Measurements from ENCODE around the gene TRPC4AP. TPM values are rescaled to one million over a fixed set of nuclear protein-coding genes. Genes with fewer than 3 reads are reported as not detected.

Gene TRPC4AP
- total and polyA plus RNA-seq, 10 of the 15 experiments (the other 5 are each of a cell fraction or from before 2014, with no cell fraction given) = 1.1 to 61.7 (median 41.2) TPM

DNA sequence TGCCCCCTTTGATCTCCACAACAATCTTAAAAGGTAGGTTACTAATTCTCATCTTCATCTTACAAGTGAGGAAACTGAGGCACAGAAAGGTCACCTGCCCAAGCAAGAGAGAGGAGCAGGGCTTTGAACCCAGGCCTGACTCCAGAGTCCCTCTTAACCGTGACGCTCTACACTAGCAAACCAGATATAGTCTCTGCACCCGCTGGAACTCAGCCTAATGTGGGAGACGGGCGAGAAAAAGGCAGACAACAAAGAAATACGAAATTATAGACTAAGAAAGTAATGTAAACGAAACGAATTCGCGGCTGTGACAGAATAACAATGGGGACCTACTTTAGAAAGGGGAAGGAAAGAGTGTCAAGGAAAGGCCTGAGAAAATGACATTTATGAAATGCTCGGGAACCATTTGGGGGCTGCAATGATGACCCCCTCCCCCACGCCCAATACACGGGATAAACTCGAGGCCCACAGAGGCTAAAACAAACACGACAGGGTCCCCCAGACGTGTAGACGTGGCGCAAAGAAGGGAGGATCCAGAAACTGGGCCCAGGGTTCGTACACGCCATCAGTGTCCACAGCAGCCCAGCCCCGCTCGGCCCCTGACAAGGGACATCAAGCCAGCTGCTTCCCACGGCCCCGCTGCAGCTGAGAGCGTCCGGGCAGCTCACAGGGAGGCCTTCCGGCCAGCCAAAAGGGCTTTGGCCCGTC lies 637 bp downstream of the TRPC4AP start (continued):
- TF ChIP-seq, protein P1, sequence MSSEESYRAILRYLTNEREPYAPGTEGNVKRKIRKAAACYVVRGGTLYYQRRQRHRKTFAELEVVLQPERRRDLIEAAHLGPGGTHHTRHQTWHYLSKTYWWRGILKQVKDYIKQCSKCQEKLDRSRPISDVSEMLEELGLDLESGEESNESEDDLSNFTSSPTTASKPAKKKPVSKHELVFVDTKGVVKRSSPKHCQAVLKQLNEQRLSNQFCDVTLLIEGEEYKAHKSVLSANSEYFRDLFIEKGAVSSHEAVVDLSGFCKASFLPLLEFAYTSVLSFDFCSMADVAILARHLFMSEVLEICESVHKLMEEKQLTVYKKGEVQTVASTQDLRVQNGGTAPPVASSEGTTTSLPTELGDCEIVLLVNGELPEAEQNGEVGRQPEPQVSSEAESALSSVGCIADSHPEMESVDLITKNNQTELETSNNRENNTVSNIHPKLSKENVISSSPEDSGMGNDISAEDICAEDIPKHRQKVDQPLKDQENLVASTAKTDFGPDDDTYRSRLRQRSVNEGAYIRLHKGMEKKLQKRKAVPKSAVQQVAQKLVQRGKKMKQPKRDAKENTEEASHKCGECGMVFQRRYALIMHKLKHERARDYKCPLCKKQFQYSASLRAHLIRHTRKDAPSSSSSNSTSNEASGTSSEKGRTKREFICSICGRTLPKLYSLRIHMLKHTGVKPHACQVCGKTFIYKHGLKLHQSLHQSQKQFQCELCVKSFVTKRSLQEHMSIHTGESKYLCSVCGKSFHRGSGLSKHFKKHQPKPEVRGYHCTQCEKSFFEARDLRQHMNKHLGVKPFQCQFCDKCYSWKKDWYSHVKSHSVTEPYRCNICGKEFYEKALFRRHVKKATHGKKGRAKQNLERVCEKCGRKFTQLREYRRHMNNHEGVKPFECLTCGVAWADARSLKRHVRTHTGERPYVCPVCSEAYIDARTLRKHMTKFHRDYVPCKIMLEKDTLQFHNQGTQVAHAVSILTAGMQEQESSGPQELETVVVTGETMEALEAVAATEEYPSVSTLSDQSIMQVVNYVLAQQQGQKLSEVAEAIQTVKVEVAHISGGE (CRISPR knock-in tag; IDR thresholded peaks at IDR 0.05) = no peak
- TF ChIP-seq JUNB (IDR thresholded peaks at IDR 0.05) (no peak), CHD4 (IDR thresholded peaks at IDR 0.05) (no peak)
- TF ChIP-seq, protein P2, sequence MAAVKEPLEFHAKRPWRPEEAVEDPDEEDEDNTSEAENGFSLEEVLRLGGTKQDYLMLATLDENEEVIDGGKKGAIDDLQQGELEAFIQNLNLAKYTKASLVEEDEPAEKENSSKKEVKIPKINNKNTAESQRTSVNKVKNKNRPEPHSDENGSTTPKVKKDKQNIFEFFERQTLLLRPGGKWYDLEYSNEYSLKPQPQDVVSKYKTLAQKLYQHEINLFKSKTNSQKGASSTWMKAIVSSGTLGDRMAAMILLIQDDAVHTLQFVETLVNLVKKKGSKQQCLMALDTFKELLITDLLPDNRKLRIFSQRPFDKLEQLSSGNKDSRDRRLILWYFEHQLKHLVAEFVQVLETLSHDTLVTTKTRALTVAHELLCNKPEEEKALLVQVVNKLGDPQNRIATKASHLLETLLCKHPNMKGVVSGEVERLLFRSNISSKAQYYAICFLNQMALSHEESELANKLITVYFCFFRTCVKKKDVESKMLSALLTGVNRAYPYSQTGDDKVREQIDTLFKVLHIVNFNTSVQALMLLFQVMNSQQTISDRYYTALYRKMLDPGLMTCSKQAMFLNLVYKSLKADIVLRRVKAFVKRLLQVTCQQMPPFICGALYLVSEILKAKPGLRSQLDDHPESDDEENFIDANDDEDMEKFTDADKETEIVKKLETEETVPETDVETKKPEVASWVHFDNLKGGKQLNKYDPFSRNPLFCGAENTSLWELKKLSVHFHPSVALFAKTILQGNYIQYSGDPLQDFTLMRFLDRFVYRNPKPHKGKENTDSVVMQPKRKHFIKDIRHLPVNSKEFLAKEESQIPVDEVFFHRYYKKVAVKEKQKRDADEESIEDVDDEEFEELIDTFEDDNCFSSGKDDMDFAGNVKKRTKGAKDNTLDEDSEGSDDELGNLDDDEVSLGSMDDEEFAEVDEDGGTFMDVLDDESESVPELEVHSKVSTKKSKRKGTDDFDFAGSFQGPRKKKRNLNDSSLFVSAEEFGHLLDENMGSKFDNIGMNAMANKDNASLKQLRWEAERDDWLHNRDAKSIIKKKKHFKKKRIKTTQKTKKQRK (IDR thresholded peaks at IDR 0.05; ENCODE audit: low read depth, low read length) = no peak
- TF ChIP-seq, protein P3, sequence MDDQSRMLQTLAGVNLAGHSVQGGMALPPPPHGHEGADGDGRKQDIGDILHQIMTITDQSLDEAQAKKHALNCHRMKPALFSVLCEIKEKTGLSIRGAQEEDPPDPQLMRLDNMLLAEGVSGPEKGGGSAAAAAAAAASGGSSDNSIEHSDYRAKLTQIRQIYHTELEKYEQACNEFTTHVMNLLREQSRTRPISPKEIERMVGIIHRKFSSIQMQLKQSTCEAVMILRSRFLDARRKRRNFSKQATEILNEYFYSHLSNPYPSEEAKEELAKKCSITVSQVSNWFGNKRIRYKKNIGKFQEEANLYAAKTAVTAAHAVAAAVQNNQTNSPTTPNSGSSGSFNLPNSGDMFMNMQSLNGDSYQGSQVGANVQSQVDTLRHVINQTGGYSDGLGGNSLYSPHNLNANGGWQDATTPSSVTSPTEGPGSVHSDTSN (IDR thresholded peaks at IDR 0.05; ENCODE audit: insufficient replicate concordance, low read depth, low read length) = no peak

Data from GM12878 (cell line).